Epithelial cell of proximal tubule (primary cell): ENCODE data around the gene DBNL. TPM values are rescaled to one million over a fixed set of nuclear protein-coding genes. Genes with fewer than 3 reads are reported as not detected.
"Not testable (repeated sequence)": the region's sequence is repeated elsewhere in the genome, so short reads cannot be mapped to it uniquely, and the experiment has no call there.

Experiments
- DNase-seq: peaks from one replicate; pipeline ENCODE4 v3.0.0-alpha.2; 2011; ENCODE audit warnings: low read depth
- H3K4me3 ChIP-seq: 2 replicates; pipeline ENCODE4 v1.5.1; 2011; ENCODE audit warnings: low read depth, mild to moderate bottlenecking, low read length
- CTCF ChIP-seq: conservative IDR thresholded peaks from 2 replicates; pipeline ENCODE4 v1.5.1; 2012; ENCODE audit warnings: low read depth, mild to moderate bottlenecking, low read length
- total RNA-seq: library from RNA; depleted of rRNA; stranded (reverse); fragments of >200 nt; gene quantifications from 2 replicates; pipeline ENCODE4 v1.2.3, GENCODE V29; 2015

The DBNL gene
- total RNA-seq, 1 donor from 2014 or later: 97.7 TPM

- not testable (repeated sequence) for H3K4me3 ChIP-seq, DNase-seq
Measured at GRCh38 chr7:44038553-44038952, 5.9 kb upstream of the DBNL start.

GRCh38 chr7:44038961-44039558 is 5.4 kb upstream of the DBNL start:
- H3K4me3 ChIP-seq: peak overlapping the region; percentile 44
- DNase-seq: not testable (repeated sequence)

- peak overlapping the region; percentile 36 for H3K4me3 ChIP-seq
- DNase-seq: not testable (repeated sequence)
Measured at GRCh38 chr7:44039800-44040492, 4.6 kb upstream of the DBNL start.

GRCh38 chr7:44040493-44040891 is 4.0 kb upstream of the DBNL start:
- peak; percentile 11 for TF ChIP-seq CTCF
- peak overlapping the region; percentile 36 for H3K4me3 ChIP-seq
- DNase-seq: not testable (repeated sequence)

GRCh38 chr7:44042221-44042620 is 2.3 kb upstream of the DBNL start:
- no peak for DNase-seq
- no peak overlapping the region for H3K4me3 ChIP-seq
- no peak for TF ChIP-seq CTCF

DNA sequence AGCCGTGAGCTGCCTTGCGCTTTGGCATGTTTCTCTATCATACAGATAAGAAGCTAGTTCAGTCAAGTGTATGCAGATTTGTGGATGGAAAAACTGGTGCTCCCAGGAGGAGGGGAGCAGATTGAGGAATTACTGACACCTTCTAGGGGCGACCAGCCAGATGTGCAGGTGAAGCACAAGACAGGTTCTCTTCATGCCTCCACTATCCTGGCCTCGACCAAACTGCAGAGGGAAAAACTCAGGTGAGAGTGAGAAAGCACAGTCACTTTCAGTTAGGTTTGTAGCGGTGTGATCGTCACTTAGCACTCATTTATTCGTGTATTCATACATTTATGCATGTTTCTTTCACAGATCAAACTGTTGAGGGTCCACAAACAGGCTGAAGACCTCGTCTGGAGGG is 600 bp upstream of the DBNL start:
- TF ChIP-seq CTCF: no peak
- peak overlapping the region; percentile 94 for H3K4me3 ChIP-seq
- DNase-seq: no peak

DNA sequence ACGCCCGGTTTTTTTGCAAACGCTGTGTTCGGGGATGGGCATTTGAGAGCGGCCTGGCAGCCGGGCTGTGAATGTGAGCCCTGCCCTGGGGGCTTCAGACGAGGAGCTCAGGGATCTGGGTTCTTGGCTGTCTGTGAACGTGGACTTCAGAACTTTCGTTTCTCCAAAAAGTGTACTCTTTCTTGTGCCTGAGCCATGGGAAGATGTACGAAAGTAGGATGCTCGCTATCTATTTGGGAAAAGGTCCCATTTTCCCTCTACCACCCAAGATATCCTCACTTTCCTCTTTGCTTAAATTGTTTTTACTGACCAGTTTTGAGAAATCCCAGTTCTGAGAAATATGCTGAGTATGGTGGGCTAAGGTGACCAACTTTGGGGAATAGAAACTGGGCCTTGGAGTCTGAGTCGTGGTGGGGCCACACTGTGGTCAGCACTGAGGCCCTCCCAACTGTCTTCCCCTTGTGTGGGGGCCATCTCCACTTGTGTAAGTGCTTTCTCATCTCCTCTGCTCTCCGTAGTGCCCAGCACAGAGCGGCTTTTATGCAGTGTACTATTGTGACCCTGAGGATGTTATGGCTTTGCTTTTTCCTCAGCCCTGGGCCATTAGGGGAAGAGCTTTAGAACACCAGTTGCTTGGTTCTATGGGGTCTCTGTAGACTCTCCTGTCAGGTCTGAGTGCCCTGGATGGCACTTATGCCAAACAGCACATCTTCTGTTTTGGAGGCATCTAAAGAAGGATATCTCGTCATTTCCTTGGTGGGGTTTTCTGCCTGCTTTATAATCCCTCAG is 918 bp downstream of the DBNL start:
- TF ChIP-seq CTCF: no peak
- H3K4me3 ChIP-seq: peak overlapping the region; percentile 94
- DNase-seq: no peak

DNA sequence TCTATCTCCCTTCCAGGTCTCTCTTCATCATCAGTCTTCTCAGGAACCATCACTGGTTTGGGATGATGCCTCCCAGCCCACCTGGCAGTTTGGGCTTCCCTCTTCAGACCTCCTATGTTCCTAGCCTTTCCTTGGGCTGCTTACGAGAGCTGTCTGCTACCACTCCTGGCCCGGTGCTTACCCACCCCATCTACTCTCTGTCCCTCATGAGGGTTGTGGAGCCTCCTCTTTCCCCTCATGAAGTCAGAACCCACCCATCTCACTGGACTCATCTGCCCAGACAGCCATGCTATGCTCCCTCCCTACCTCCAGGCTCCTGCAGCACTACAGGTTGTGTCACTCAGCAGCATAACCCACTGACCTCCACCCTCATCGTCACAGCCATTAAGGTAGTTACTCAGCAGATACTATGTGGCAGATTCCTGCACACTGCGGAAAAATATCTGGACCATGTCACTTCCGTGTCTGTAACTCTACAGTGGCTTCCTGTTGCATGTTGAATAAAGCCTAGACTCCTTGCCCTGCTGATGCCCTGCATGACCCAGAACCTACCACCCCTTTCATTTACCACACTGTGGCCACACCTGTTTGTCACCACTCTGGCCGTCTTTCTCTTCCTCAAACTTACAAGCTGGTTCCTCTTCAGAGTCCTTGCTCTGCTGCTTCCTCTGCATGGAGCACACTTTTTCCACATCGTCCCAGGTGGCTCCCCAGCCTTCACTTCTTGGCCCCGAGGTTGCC is 2.0 kb downstream of the DBNL start:
- DNase-seq: no peak
- H3K4me3 ChIP-seq: no peak overlapping the region
- TF ChIP-seq CTCF: no peak
